Body of pancreas (tissue), 4 donors: ENCODE results near the gene NEUROG3. TPM values are rescaled to one million over a fixed set of nuclear protein-coding genes. Genes with fewer than 3 reads are reported as not detected.

ENCODE experiments used
- ATAC-seq: fragments of 150-250 bp; one replicate; pipeline ENCODE4 v1.9.1; 2016
- DNase-seq, 4 donors: peaks; one replicate each; pipeline ENCODE4 v3.0.0-alpha.2; 2019
- H3K27ac ChIP-seq, 4 donors: fragments of 200-600 bp; sonication (generic); 1 replicate in 3 of 4; 2 replicates in 1 of 4; pipeline versions ENCODE4 v1.5.1 to v1.6.1; 2016 to 2019; ENCODE audit warnings: mild to moderate bottlenecking in 1 of 4, mixed read lengths in 1 of 4, moderate library complexity in 1 of 4
- H3K27me3 ChIP-seq, 2 donors: fragments of 200-600 bp; sonication (generic); one replicate each; pipeline ENCODE4 v1.6.0; 2016; ENCODE audit warnings: mild to moderate bottlenecking in 1 of 2
- H3K36me3 ChIP-seq, 2 donors: fragments of 200-600 bp; sonication (generic); replicated peaks in 1 of 2; 2 replicates each; pipeline ENCODE4 v1.5.1; 2016; ENCODE audit warnings: low read depth in 2 of 2; ENCODE audit not compliant: insufficient read depth in 1 of 2
- H3K4me1 ChIP-seq: fragments of 200-600 bp; sonication (generic); one replicate; pipeline ENCODE4 v1.6.0; 2016
- H3K4me3 ChIP-seq, 2 donors: fragments of 200-600 bp; sonication (generic); 1 replicate in 1 of 2; 2 replicates in 1 of 2; pipeline ENCODE4 v1.5.1; 2016 to 2019
- H3K9me3 ChIP-seq, 3 donors: fragments of 200-600 bp; sonication (generic); 1 replicate in 2 of 3; 2 replicates in 1 of 3; pipeline ENCODE4 v1.5.1; 2016
- POLR2A ChIP-seq, 3 donors: fragments of 450-650 bp; IDR thresholded peaks; one replicate each; pipeline ENCODE4 v1.6.1; 2016; ENCODE audit warnings: antibody characterized with exemption in 3 of 3, mild to moderate bottlenecking in 2 of 3
- WGBS, 2 donors: methylation state at CpG; one replicate each; pipeline ENCODE4 v1.1.5; 2017; 5-methylcytosine and 5-hydroxymethylcytosine counted together
- intact Hi-C: fragments of 100-400 bp; cut with DNase I; formaldehyde crosslinking; loops from one replicate; pipeline ENCODE4 v1.15.1; 2023
- total RNA-seq, 2 donors: library from RNA; depleted of rRNA; stranded (reverse); fragments of >200 nt; gene quantifications; one replicate each; pipeline ENCODE4 v1.1.0, GENCODE V29; 2016
- TF ChIP-seq, protein P1 (sequence below), 7 experiments: fragments of 450-650 bp in 4 of 7; fragments of 200-600 bp in 3 of 7; sonication (generic) in 3 of 7; IDR thresholded peaks; one replicate each; pipeline ENCODE4 v1.5.1; 2016 to 2019; ENCODE audit warnings: antibody characterized with exemption in 7 of 7

NEUROG3 gene
- total RNA-seq, 2 donors from 2014 or later, result not detected

DNA sequence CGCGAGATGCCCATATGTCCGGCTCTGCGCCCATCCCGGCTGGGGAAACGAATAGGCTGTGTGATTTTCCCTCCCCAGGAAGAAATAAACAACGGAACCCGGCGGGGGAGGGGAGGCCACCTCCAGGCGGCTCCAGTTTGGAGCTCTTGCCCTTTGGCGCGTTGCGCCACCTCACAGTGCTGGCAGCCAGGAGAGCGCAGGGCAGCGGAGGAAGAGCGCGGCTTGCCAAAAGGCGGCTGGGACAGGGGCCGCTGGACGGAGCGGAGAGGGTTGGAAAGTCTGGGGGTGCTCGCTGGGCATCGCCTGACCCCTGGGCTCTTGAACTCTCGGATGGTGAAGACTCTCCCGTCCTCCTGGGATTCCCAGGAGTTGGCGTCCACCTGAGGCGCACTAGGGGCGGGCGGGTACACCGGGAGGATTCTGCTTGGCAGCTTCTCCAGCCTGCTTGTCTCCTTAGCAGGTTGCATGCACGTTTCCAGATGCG is 5.3 kb upstream of the NEUROG3 start:
- no peak for DNase-seq
- Histone ChIP-seq H3K27me3 (peaks cover 0 to 6% of the 10 kb centered on the region in 2 donors), H3K4me1 (peaks cover under 1% of the 10 kb centered on the region), H3K4me3 (no peak overlapping the region), H3K9me3 (no peaks in the 10 kb centered on the region), H3K27ac (no peak overlapping the region), H3K36me3 (no peaks in the 10 kb centered on the region)
- intact Hi-C loops, result no loop called here
- no peak for ATAC-seq
- WGBS, 2 donors, result 3 to 6% methylated on average over 12 to 32 of the region's 32 CpGs
- TF ChIP-seq POLR2A (IDR thresholded peaks at IDR 0.05), result no peak
- TF ChIP-seq, protein P1, sequence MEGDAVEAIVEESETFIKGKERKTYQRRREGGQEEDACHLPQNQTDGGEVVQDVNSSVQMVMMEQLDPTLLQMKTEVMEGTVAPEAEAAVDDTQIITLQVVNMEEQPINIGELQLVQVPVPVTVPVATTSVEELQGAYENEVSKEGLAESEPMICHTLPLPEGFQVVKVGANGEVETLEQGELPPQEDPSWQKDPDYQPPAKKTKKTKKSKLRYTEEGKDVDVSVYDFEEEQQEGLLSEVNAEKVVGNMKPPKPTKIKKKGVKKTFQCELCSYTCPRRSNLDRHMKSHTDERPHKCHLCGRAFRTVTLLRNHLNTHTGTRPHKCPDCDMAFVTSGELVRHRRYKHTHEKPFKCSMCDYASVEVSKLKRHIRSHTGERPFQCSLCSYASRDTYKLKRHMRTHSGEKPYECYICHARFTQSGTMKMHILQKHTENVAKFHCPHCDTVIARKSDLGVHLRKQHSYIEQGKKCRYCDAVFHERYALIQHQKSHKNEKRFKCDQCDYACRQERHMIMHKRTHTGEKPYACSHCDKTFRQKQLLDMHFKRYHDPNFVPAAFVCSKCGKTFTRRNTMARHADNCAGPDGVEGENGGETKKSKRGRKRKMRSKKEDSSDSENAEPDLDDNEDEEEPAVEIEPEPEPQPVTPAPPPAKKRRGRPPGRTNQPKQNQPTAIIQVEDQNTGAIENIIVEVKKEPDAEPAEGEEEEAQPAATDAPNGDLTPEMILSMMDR (IDR thresholded peaks at IDR 0.05), result no peak

DNA sequence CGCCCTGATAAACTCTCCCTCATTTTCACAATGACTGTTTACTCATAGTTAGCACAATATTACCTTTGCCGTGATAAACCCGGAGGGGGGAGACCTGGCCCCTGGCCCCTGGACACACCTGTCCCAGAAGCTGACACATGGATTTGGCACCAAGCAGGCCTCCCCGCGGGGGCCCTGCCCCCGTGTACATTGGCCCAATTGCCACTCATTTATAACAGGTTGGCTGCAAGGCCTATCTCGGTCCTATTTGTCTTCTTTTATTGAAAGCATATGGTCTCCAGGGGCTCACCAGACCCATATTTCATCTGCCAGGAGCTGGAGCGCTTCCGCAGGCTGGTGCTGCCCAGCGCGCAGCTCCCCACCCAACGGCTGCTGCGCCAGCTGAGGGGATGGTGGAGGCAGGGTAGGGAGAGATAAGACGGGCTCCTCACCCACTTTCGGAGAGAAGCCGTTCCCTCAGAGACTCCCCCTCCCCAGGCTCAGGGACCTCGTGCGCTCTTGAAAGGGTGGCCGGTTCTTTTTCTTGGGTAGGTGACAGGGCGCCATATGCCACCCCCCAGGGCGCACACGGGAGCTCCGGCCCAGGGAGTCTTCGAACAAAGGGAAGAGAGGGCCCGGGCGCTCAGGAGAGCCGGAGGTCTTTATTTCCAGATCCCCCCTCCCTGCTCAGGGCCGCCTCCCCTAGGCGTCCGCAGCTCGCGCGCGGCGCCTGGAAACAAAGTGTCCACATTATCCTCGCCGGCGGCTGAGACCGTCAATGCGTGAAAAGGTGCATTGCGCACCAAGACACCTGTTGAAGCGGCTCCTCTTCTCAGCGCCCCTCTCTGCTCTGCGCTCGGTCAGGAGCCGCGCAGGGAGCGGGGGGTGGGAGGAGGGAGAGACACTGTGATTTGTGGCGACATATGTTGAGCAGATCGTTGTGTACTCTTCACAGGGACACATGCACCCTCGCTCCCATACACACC is 4.3 kb upstream of the NEUROG3 start:
- H3K4me3 ChIP-seq, result no peak overlapping the region
- H3K4me1 ChIP-seq, result peaks cover 10% of the 10 kb centered on the region
- 0 to 1% methylated on average over 12 to 49 of the region's 51 CpGs for WGBS, 2 donors
- peaks cover 0 to 16% of the 10 kb centered on the region in 2 donors for H3K27me3 ChIP-seq
- ATAC-seq, result no peak
- no peak overlapping the region for H3K27ac ChIP-seq
- TF ChIP-seq, protein P1 (IDR thresholded peaks at IDR 0.05), result no peak
- TF ChIP-seq POLR2A (IDR thresholded peaks at IDR 0.05), result no peak
- H3K36me3 ChIP-seq, result no peaks in the 10 kb centered on the region
- intact Hi-C loops, result no loop called here
- H3K9me3 ChIP-seq, result no peaks in the 10 kb centered on the region
- no peak for DNase-seq

DNA sequence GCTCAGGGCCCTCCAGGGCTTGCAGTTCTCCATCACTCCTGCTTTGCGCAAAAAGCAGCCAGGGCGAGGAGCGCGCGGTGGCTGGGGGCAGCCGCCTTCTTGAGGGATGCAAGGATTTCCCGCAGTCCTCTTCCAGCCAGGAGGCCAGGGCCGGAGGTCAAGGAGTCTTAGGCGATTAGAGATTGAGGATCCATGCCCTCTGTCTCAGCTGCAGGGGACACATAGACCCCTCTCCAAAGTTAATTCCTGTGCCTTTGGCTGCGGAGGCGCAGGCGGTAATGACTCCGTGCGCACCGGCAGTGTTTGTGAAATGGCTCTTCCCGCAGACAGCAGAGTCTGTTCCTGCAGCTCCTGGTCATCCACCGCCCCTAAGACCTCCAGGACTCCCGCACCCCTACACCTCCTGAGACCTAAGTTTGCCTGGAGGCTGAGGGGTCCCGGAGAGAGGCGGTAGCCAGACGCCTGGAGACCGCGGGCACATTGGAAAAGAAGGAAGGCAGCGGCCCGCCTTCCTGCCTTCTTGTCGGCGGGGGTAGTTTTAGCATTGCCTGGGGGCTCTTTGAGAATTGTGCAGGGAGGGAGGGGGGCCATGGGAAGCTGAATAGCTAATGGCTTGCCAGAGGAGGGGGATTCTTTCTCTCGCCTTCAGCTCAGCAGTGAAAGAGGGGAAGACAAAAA is 3.3 kb upstream of the NEUROG3 start:
- intact Hi-C loops, result no loop called here
- no peak for DNase-seq
- no peak for TF ChIP-seq POLR2A (IDR thresholded peaks at IDR 0.05)
- TF ChIP-seq, protein P1 (IDR thresholded peaks at IDR 0.05), result no peak
- Histone ChIP-seq H3K4me3 (no peak overlapping the region), H3K4me1 (peaks cover 19% of the 10 kb centered on the region), H3K36me3 (no peaks in the 10 kb centered on the region), H3K27me3 (peaks cover 0 to 26% of the 10 kb centered on the region in 2 donors), H3K9me3 (no peaks in the 10 kb centered on the region), H3K27ac (no peak overlapping the region)
- 5 to 6% methylated on average over 9 to 28 of the region's 28 CpGs for WGBS, 2 donors
- no peak for ATAC-seq

DNA sequence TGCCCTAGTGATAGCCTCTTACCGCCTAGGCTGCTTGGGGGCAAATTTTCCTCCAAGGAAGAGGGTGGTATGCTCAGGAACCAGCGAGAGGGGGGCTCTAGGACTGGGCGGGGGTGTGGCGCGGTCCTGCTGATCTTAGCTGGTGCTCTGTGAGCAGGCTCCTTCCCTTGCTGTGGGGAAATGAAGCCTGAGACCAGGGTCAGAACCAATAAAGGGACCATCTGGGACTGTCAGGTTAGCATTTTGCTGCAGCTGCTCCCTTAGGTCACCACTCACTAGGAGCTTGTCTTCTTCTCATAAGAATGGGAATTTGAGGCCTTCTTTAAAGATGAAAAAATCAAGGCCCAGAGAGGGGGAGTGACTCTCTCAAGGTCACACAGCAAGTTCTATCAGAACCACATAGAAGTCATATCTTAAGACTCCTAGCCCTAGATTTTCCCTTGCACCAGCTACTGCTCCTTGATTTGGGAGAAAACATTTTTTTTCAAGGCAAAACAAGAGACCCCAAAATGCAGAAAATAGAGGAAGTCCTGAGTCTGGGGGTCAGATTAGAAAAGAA is 2.0 kb upstream of the NEUROG3 start:
- TF ChIP-seq, protein P1 (IDR thresholded peaks at IDR 0.05), result no peak
- no peak for TF ChIP-seq POLR2A (IDR thresholded peaks at IDR 0.05)
- no peaks in the 10 kb centered on the region for H3K36me3 ChIP-seq
- H3K4me1 ChIP-seq, result peaks cover 27% of the 10 kb centered on the region
- no peak for ATAC-seq
- peaks cover 0 to 33% of the 10 kb centered on the region in 2 donors for H3K27me3 ChIP-seq
- 7 to 27% methylated on average over 5 of the region's 5 CpGs for whole genome bisulfite sequencing, 2 donors
- H3K27ac ChIP-seq, result no peak overlapping the region
- no peak for DNase-seq
- H3K4me3 ChIP-seq, result no peak overlapping the region
- H3K9me3 ChIP-seq, result no peaks in the 10 kb centered on the region
- intact Hi-C loops, result no loop called here
